ENCODE measurements around the gene RALGAPB. TPM values are rescaled to one million over a fixed set of nuclear protein-coding genes. Genes with fewer than 3 reads are reported as not detected.

The RALGAPB gene
- total RNA-seq (ENCODE audit: low replicate concordance): 18.3 and 18.9 TPM in 2 replicates

DNA sequence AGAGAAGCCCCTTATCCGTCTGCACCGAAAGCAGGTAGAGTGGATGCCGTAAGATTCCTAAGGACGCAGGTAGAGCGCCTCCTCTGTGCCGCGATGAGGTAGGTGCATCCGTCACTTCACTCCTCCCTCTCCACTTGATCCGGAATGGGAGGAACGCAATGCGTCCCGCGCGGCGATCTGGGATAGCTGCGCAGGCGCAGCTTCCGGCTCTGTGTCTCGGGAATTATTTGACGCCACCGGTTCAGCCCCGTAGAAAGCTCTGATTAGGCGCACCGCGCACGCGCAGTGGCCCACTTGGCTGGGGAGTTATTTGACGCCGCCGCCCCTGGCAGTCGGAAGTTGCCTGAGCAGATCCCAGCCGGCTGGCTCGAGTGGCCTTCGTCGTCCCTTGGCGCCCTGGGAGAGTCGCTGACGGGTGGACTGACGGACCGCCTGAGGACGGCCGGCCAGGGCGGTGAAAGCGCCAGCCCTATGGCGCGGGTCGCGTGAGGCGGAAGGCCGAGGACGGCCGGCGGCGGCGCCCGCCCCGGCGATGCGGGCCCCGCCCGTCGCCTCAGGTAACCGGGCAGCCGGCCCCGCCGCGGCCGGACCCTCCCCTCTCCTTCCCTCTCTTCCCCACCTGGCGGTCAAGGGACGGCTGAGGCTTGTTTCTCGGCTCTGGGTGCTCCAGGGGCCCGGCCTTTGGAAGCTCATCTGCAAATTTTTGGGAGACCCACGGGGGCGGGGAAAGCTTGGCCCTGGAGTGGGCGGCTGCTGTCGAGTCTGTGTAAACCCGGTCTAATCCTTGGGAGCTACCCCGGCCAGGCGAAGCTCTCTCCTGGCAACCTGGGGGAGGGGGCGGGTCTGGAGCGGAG is at the start of gene RALGAPB:
TSS of gene RALGAPB (plus strand) at position 331 of the 854 bp plus-strand sequence. CDS start 15,590 bp downstream, outside the sequence.

DNA sequence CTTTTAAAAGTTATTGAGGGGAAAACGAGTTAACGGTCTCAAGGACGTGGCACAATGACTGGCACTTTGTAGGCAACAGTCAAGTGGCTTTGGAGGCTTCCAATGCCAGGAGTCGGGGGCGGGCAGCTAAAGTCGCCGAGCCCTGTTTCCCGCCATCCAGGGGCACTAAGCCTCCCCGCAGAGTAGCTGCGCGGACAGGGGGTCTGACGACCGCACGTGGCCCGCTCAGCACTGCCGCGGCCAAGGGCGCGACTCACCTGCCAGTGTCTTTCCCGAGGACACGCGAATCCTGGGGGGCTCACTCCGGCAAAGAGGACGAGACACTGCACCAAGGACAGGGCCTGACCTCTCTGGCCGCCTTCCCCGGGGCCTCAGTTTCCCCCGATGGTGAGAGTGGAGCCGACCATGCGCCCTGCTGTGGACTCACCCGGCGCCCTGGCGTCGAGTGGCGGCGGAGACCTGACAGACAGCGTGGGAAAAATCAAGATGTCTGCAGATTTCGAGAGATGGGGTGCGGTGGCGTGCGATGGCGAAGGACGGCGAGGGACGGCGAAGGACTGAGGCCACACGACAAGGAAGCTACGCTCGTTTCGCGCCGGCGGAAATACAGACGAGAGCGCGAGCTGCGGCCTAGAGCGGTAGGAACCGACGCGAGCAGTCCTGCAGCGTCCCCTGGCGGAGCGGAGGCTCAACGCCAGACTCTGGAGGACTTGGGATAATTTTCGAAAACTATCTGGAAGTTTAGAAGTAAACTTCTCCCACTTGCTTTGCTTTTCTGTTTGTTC is 37.7 kb upstream of the RALGAPB start, which contains the start of gene SNHG17:
TSS of gene SNHG17 (minus strand) at position 559 of the 785 bp plus-strand sequence.

DNA sequence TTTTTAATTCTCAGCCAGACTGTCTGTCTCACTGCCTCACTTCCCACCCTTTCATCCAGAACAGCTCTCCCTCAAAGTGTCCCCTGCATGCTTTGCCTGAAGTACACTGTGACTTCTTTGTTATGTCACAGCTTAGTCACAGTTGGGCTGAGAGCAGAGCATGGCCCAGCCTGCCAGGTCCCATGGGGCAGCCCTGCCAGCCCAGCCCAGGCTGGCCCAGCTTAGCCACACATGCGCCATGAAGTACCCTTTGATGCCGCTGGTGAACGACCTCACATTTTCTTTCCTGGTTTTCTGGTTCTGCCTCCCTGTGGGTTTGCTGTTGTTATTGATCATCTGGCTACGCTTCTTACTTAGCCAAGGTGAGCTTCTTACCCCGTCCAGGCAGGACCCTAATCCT is 108.4 kb downstream of the RALGAPB start, which contains the start of gene ADIG:
TSS of gene ADIG (plus strand) at position 185 of the 400 bp plus-strand sequence. CDS start at position 239, 54 bp downstream.

DNA sequence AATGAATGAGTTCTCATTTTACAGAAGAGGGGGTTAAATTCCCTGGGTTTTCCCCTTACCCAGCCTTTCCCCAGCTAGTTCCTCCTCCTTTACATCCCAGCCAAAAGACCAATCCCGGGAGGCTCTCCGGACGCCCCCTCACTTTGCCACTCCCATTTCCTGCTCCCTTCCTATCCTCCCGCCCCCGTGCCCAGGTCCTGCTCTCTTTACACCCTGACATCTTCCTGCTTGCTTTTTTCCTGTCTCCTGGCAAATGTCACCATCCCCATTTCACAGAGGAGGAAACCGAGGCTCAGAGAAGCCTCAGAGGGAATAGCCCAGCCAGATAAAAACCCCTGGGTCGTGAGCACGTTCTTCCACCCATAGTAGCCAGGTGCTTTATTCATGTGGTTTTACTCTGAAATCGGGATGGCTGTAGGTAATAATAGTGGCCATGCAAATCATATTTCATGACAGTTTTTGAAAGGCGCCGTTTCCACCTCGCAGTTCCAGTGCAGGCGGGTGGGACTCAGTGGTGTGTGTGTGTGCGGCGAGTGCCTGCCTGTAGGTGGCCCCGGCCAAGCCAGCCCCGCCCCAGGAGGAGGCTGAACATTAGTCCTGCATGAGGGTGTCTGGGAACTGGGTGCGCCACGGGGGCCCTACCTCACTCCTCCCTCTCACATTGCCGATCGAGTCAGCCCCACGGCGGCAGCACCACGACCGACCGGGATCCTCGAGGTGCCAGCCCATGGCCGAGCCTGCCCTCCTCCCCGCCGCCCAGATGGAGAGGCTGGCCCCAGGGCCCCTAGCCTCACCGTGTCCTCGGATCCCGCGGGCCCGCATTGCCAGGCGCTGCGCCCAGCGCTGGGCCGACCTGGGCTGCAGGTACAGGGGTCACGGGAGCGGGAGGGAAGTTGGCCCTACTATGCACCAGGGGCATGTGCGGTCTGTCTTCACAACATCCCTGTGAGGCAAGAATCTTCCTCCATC is 128.9 kb downstream of the RALGAPB start, which contains the start of gene ARHGAP40:
TSS of gene ARHGAP40 (plus strand) at position 594 of the 969 bp plus-strand sequence.

Other genes starting within 250 kb of the RALGAPB start
- 0.59 and 13.7 TPM in 2 replicates for gene KIAA1755, start 212.1 kb upstream of the RALGAPB start, total RNA-seq (ENCODE audit: low replicate concordance)
- 0.12 and 0.30 TPM in 2 replicates for gene BPI, start 168.7 kb upstream of the RALGAPB start, total RNA-seq (ENCODE audit: low replicate concordance)
- gene LBP, start 126.4 kb upstream of the RALGAPB start, total RNA-seq (ENCODE audit: low replicate concordance): 0.59 TPM in 1 of 2 replicates, not detected in the other
- 2.5 and 5.1 TPM in 2 replicates for gene SNHG17, start 37.5 kb upstream of the RALGAPB start, total RNA-seq (ENCODE audit: low replicate concordance)
- not detected in 2 replicates for gene ADIG, start 108.4 kb downstream of the RALGAPB start, total RNA-seq (ENCODE audit: low replicate concordance)
- not detected in 2 replicates for gene ARHGAP40, start 129.0 kb downstream of the RALGAPB start, total RNA-seq (ENCODE audit: low replicate concordance)

All from smooth muscle cell of the coronary artery (primary cell).